CD14-positive monocyte (primary cell): ENCODE measurements around the gene ACAD10. TPM values are rescaled to one million over a fixed set of nuclear protein-coding genes. Genes with fewer than 3 reads are reported as not detected.
A peak's percentile ranks its signal among the peaks of the same experiment; 100 is the strongest.

Source experiments
- DNase-seq, 3 donors: peaks; one replicate each; pipeline ENCODE4 v3.0.0-alpha.2; 2011 to 2022
- H2AFZ ChIP-seq: 2 replicates; pipeline ENCODE4 v1.6.0; 2012; ENCODE audit warnings: mild to moderate bottlenecking, low read depth, low read length, inconsistent platforms; ENCODE audit not compliant: insufficient read depth, poor library complexity, severe bottlenecking
- H3K27ac ChIP-seq, 2 donors: 1 replicate in 1 of 2; 2 replicates in 1 of 2; pipeline ENCODE4 v1.5.1; 2012 to 2013; ENCODE audit warnings: low read length in 2 of 2, control low read depth in 1 of 2, inconsistent platforms in 1 of 2, low read depth in 1 of 2, mild to moderate bottlenecking in 1 of 2
- H3K27me3 ChIP-seq, 2 donors: one replicate each; pipeline versions ENCODE4 v1.6.0 to v1.6.1; 2011 to 2013; ENCODE audit warnings: low read length in 2 of 2; ENCODE audit not compliant: control insufficient read depth in 2 of 2, insufficient read depth in 2 of 2
- H3K36me3 ChIP-seq, 2 donors: replicated peaks in 1 of 2; 1 replicate in 1 of 2; 2 replicates in 1 of 2; pipeline versions ENCODE4 v1.5.1 to v1.6.1; 2012 to 2013; ENCODE audit warnings: low read length in 2 of 2, control low read depth in 1 of 2, inconsistent platforms in 1 of 2, mild to moderate bottlenecking in 1 of 2; ENCODE audit not compliant: insufficient read depth in 2 of 2, control insufficient read depth in 1 of 2
- H3K4me1 ChIP-seq, 2 donors: 1 replicate in 1 of 2; 2 replicates in 1 of 2; pipeline versions ENCODE4 v1.5.1 to v1.6.1; 2012 to 2013; ENCODE audit warnings: low read length in 2 of 2, control low read depth in 1 of 2, inconsistent platforms in 1 of 2, mild to moderate bottlenecking in 1 of 2, moderate library complexity in 1 of 2; ENCODE audit not compliant: insufficient read depth in 2 of 2, control insufficient read depth in 1 of 2
- H3K4me2 ChIP-seq: replicated peaks from 2 replicates; pipeline ENCODE3; 2012; ENCODE audit warnings: low read length, moderate library complexity, mild to moderate bottlenecking; ENCODE audit not compliant: poor library complexity, severe bottlenecking; ENCODE audit errors: extremely low read depth
- H3K4me3 ChIP-seq, 3 experiments: fragments of 200-600 bp in 1 of 3; sonication (generic) in 1 of 3; replicated peaks in 1 of 3; 1 replicate in 2 of 3; 2 replicates in 1 of 3; pipeline ENCODE4 v1.5.1; 2011 to 2013; ENCODE audit warnings: low read length in 3 of 3, mild to moderate bottlenecking in 3 of 3, control low read depth in 2 of 3, low read depth in 2 of 3, inconsistent platforms in 1 of 3, moderate library complexity in 1 of 3
- H3K79me2 ChIP-seq: 2 replicates; pipeline ENCODE4 v1.6.0; 2012; ENCODE audit warnings: mild to moderate bottlenecking, control low read depth, inconsistent platforms, low read length, moderate library complexity; ENCODE audit not compliant: insufficient read depth
- H3K9ac ChIP-seq: 2 replicates; pipeline ENCODE4 v1.6.0; 2017; ENCODE audit warnings: low read length, mild to moderate bottlenecking; ENCODE audit not compliant: insufficient read depth, poor library complexity, severe bottlenecking
- H3K9me3 ChIP-seq, 2 donors: replicated peaks in 1 of 2; 1 replicate in 1 of 2; 2 replicates in 1 of 2; pipeline versions ENCODE4 v1.5.1 to v1.6.1; 2012 to 2013; ENCODE audit warnings: low read length in 2 of 2, control low read depth in 1 of 2; ENCODE audit not compliant: control insufficient read depth in 1 of 2, insufficient read depth in 1 of 2
- H4K20me1 ChIP-seq: 2 replicates; pipeline ENCODE4 v1.6.0; 2012; ENCODE audit warnings: mild to moderate bottlenecking, low read length, control low read depth, moderate library complexity; ENCODE audit not compliant: insufficient read depth
- H3K27ac Mint-ChIP-seq, 7 donors: one replicate each; pipeline ENCODE4 v1.8.0; 2020; ENCODE audit warnings: mild to moderate bottlenecking in 7 of 7, mixed read lengths in 7 of 7, moderate library complexity in 6 of 7, inconsistent platforms in 2 of 7
- H3K27me3 Mint-ChIP-seq, 3 donors: one replicate each; pipeline ENCODE4 v1.8.0; 2021 to 2022; ENCODE audit warnings: low read depth in 3 of 3, mild to moderate bottlenecking in 3 of 3, mixed read lengths in 3 of 3, moderate library complexity in 3 of 3, inconsistent platforms in 1 of 3
- H3K36me3 Mint-ChIP-seq, 2 donors: one replicate each; pipeline ENCODE4 v1.8.0; 2020; ENCODE audit warnings: mixed read lengths in 2 of 2, inconsistent platforms in 1 of 2, mild to moderate bottlenecking in 1 of 2
- H3K4me1 Mint-ChIP-seq: one replicate; pipeline ENCODE4 v1.8.0; 2020; ENCODE audit warnings: mild to moderate bottlenecking, mixed read lengths
- H3K4me3 Mint-ChIP-seq, 2 donors: one replicate each; pipeline ENCODE4 v1.8.0; 2020; ENCODE audit warnings: mild to moderate bottlenecking in 2 of 2, mixed read lengths in 2 of 2, moderate library complexity in 1 of 2
- H3K9me3 Mint-ChIP-seq, 7 donors: one replicate each; pipeline ENCODE4 v1.8.0; 2020 to 2022; ENCODE audit warnings: mixed read lengths in 7 of 7, mild to moderate bottlenecking in 6 of 7, moderate library complexity in 6 of 7, inconsistent platforms in 2 of 7
- WGBS: methylation state at CpG from one replicate; pipeline ENCODE4 v1.1.5; 2013; ENCODE audit warnings: missing lambda C conversion rate; ENCODE audit not compliant: insufficient coverage; 5-methylcytosine and 5-hydroxymethylcytosine counted together
- intact Hi-C, 2 donors: fragments of 100-400 bp; cut with micrococcal nuclease; formaldehyde crosslinking; loops; one replicate each; pipeline versions ENCODE4 v1.15.0 to v1.15.1; 2023
- polyA plus RNA-seq, 3 donors: library from polyadenylated mRNA; depleted of rRNA in 1 of 3; unstranded in 2 of 3; stranded (reverse) in 1 of 3; fragments of 300-500 nt in 2 of 3; fragments of >200 nt in 1 of 3; fragmentation: Illumina TruSeq in 2 of 3; gene quantifications; 1 replicate in 2 of 3; 2 replicates in 1 of 3; pipeline ENCODE4 v1.2.3, GENCODE V29; 2012 to 2021
- small RNA-seq: library from RNA; depleted of rRNA; stranded (forward); fragments of <200 nt; gene quantifications from one replicate; pipeline ENCODE3, GENCODE V24; 2012; ENCODE audit warnings: low read depth; ENCODE audit not compliant: insufficient read length
- TF ChIP-seq, protein P1 (sequence below): fragments of 200-600 bp; IDR thresholded peaks from one replicate; pipeline ENCODE4 v1.8.0; 2022; ENCODE audit warnings: antibody characterized with exemption, mild to moderate bottlenecking

ACAD10 gene
- polyA plus RNA-seq, 3 donors = 9.4 to 34.3 (median 10.1) TPM

DNA sequence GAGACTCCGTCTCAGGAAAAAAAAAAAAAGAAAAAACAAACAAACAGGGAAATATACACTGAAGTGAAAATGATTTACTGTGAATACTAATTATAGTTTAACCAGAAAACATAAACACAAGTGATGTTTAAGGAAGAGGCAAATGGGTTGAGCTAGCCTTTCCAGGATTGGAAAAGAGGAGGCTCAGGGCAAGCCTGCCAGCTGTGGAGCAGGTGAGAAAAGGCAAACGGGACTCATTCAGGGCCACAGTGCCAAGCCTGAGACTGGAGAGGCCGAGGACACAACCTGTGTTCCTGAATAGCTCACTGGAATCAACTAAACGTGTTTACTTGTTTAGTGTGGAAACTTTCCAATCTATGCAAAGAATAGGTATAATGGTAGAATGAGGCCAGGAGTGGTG, 120.5 kb downstream of the ACAD10 start:
- Mint-ChIP-seq H3K27me3 (no peaks in the 10 kb centered on the region), H3K9me3 (no peaks in the 10 kb centered on the region), H3K27ac (peak overlapping the region in 2 of 7 donors; percentile 10 to 43), H3K36me3 (peaks cover 71 to 93% of the 10 kb centered on the region in 2 donors), H3K4me1 (no peaks in the 10 kb centered on the region), H3K4me3 (no peak overlapping the region)
- H3K9ac ChIP-seq = no peak overlapping the region
- H3K4me3 ChIP-seq = no peak overlapping the region
- H3K9me3 ChIP-seq = no peaks in the 10 kb centered on the region
- no peaks in the 10 kb centered on the region for H3K27me3 ChIP-seq
- no peak overlapping the region for H3K4me2 ChIP-seq
- WGBS = 100% methylated on average over 3 of the region's 4 CpGs
- H3K27ac ChIP-seq = no peak overlapping the region
- H4K20me1 ChIP-seq = peaks cover 16% of the 10 kb centered on the region
- TF ChIP-seq, protein P1, sequence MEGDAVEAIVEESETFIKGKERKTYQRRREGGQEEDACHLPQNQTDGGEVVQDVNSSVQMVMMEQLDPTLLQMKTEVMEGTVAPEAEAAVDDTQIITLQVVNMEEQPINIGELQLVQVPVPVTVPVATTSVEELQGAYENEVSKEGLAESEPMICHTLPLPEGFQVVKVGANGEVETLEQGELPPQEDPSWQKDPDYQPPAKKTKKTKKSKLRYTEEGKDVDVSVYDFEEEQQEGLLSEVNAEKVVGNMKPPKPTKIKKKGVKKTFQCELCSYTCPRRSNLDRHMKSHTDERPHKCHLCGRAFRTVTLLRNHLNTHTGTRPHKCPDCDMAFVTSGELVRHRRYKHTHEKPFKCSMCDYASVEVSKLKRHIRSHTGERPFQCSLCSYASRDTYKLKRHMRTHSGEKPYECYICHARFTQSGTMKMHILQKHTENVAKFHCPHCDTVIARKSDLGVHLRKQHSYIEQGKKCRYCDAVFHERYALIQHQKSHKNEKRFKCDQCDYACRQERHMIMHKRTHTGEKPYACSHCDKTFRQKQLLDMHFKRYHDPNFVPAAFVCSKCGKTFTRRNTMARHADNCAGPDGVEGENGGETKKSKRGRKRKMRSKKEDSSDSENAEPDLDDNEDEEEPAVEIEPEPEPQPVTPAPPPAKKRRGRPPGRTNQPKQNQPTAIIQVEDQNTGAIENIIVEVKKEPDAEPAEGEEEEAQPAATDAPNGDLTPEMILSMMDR = no peak
- H3K79me2 ChIP-seq = no peaks in the 10 kb centered on the region
- DNase-seq = no peak
- intact Hi-C loops = no loop called here
- H3K36me3 ChIP-seq = peaks cover 79 to 91% of the 10 kb centered on the region in 2 donors
- no peak overlapping the region for H2AFZ ChIP-seq
- no peaks in the 10 kb centered on the region for H3K4me1 ChIP-seq

Small RNAs within 50 kb of the gene (small RNA-seq; reads per million reads assigned to genes)
- gene MIR6761 = not detected

Other genes with a start within 250 kb of the ACAD10 start
- gene ATXN2, start 86.7 kb upstream of the ACAD10 start, polyA plus RNA-seq = 10 to 100 TPM in 2 of 3 donors, 1 to 10 TPM in 1; 4.3 to 28.8 (median 11.9) TPM
- 10 to 100 TPM in 2 of 3 donors, 1 to 10 TPM in 1; 7.0 to 14.5 (median 10.2) TPM for gene BRAP, start 97 bp upstream of the ACAD10 start, polyA plus RNA-seq
- 100 to 1,000 TPM; 272 to 404 (median 384) TPM for gene ALDH2, start 80.9 kb downstream of the ACAD10 start, polyA plus RNA-seq
- 10 to 100 TPM; 25.3 to 58.2 (median 28.2) TPM for gene MAPKAPK5, start 156.2 kb downstream of the ACAD10 start, polyA plus RNA-seq